Measurements from ENCODE around the gene KRTAP20-1.

KRTAP20-1 gene

GRCh38 chr21:30612132-30612531 lies 4.1 kb upstream of the KRTAP20-1 start:
- CTCF ChIA-PET: no interaction called here
- POLR2A ChIA-PET: no interaction called here
- no peak for DNase-seq (ENCODE audit: extremely low spot score)
- TF ChIP-seq SP1 (IDR thresholded peaks at IDR 0.05) (no peak), CTBP1 (IDR thresholded peaks at IDR 0.05; ENCODE audit: borderline replicate concordance) (no peak), FOXA1 (IDR thresholded peaks at IDR 0.05) (no peak), ARNT (IDR thresholded peaks at IDR 0.05) (no peak), ELF4 (IDR thresholded peaks at IDR 0.05) (no peak), FOXK2 (IDR thresholded peaks at IDR 0.05) (no peak), L3MBTL2 (conservative IDR thresholded peaks at IDR 0.05) (no peak), TARDBP (IDR thresholded peaks at IDR 0.05) (no peak), SUZ12 (IDR thresholded peaks at IDR 0.05) (no peak), BHLHE40 (IDR thresholded peaks at IDR 0.05; ENCODE audit: borderline replicate concordance) (no peak), NFRKB (IDR thresholded peaks at IDR 0.05) (no peak), LEF1 (IDR thresholded peaks at IDR 0.05; ENCODE audit: borderline replicate concordance) (no peak), PKNOX1 (IDR thresholded peaks at IDR 0.05) (no peak), FOXM1 (IDR thresholded peaks at IDR 0.05; ENCODE audit: borderline replicate concordance) (no peak), ZNF384 (IDR thresholded peaks at IDR 0.05) (no peak), HDGF (IDR thresholded peaks at IDR 0.05; ENCODE audit: borderline replicate concordance) (no peak)

- ChIA-PET CTCF (no interaction called here), POLR2A (no interaction called here)
- no peak for DNase-seq (ENCODE audit: extremely low spot score)
- no peak for TF ChIP-seq NFRKB (IDR thresholded peaks at IDR 0.05)
- TF ChIP-seq TARDBP (IDR thresholded peaks at IDR 0.05): no peak
- no peak for TF ChIP-seq L3MBTL2 (conservative IDR thresholded peaks at IDR 0.05)
Measured at GRCh38 chr21:30613836-30614235, 2.4 kb upstream of the KRTAP20-1 start, which contains the start of gene KRTAP6-1. Gene KRTAP6-1, minus strand, starts transcription at chr21:30613930. Its CDS starts 26 bp downstream, at chr21:30613904.

GRCh38 chr21:30615199-30615598 lies 1.0 kb upstream of the KRTAP20-1 start:
- POLR2A ChIA-PET: no interaction called here
- TF ChIP-seq ZNF384 (IDR thresholded peaks at IDR 0.05): no peak
- no peak for TF ChIP-seq BHLHE40 (IDR thresholded peaks at IDR 0.05; ENCODE audit: borderline replicate concordance)
- no peak for TF ChIP-seq HDGF (IDR thresholded peaks at IDR 0.05; ENCODE audit: borderline replicate concordance)
- no peak for TF ChIP-seq SUZ12 (IDR thresholded peaks at IDR 0.05)
- no peak for TF ChIP-seq FOXM1 (IDR thresholded peaks at IDR 0.05; ENCODE audit: borderline replicate concordance)
- no peak for TF ChIP-seq NFRKB (IDR thresholded peaks at IDR 0.05)
- TF ChIP-seq TARDBP (IDR thresholded peaks at IDR 0.05): no peak
- no peak for TF ChIP-seq LEF1 (IDR thresholded peaks at IDR 0.05; ENCODE audit: borderline replicate concordance)
- TF ChIP-seq ELF4 (IDR thresholded peaks at IDR 0.05): no peak
- TF ChIP-seq FOXK2 (IDR thresholded peaks at IDR 0.05): no peak
- no peak for TF ChIP-seq FOXA1 (IDR thresholded peaks at IDR 0.05)
- TF ChIP-seq ARNT (IDR thresholded peaks at IDR 0.05): no peak
- TF ChIP-seq L3MBTL2 (conservative IDR thresholded peaks at IDR 0.05): no peak
- TF ChIP-seq PKNOX1 (IDR thresholded peaks at IDR 0.05): no peak
- TF ChIP-seq SP1 (IDR thresholded peaks at IDR 0.05): no peak
- TF ChIP-seq CTBP1 (IDR thresholded peaks at IDR 0.05; ENCODE audit: borderline replicate concordance): no peak
- CTCF ChIA-PET: no interaction called here
- DNase-seq (ENCODE audit: extremely low spot score): no peak

GRCh38 chr21:30620080-30620479 lies 3.9 kb downstream of the KRTAP20-1 start:
- TF ChIP-seq NFRKB (IDR thresholded peaks at IDR 0.05) (no peak), ELF4 (IDR thresholded peaks at IDR 0.05) (no peak), CTBP1 (IDR thresholded peaks at IDR 0.05; ENCODE audit: borderline replicate concordance) (no peak), ZNF384 (IDR thresholded peaks at IDR 0.05) (no peak), PKNOX1 (IDR thresholded peaks at IDR 0.05) (no peak), BHLHE40 (IDR thresholded peaks at IDR 0.05; ENCODE audit: borderline replicate concordance) (no peak), FOXK2 (IDR thresholded peaks at IDR 0.05) (no peak), FOXM1 (IDR thresholded peaks at IDR 0.05; ENCODE audit: borderline replicate concordance) (no peak), SP1 (IDR thresholded peaks at IDR 0.05) (no peak), FOXA1 (IDR thresholded peaks at IDR 0.05) (no peak), L3MBTL2 (conservative IDR thresholded peaks at IDR 0.05) (no peak), SUZ12 (IDR thresholded peaks at IDR 0.05) (no peak), ARNT (IDR thresholded peaks at IDR 0.05) (no peak), HDGF (IDR thresholded peaks at IDR 0.05; ENCODE audit: borderline replicate concordance) (no peak)
- DNase-seq (ENCODE audit: extremely low spot score): no peak
- POLR2A ChIA-PET: no interaction called here
- CTCF ChIA-PET: no interaction called here

GRCh38 chr21:30620522-30620921 lies 4.3 kb downstream of the KRTAP20-1 start, which contains the start of gene KRTAP20-4:
Gene KRTAP20-4, plus strand, starts transcription at chr21:30620627.
- ChIA-PET CTCF (no interaction called here), POLR2A (no interaction called here)
- TF ChIP-seq FOXK2 (IDR thresholded peaks at IDR 0.05) (no peak), TARDBP (IDR thresholded peaks at IDR 0.05) (no peak), ARNT (IDR thresholded peaks at IDR 0.05) (no peak), SP1 (IDR thresholded peaks at IDR 0.05) (no peak), HDGF (IDR thresholded peaks at IDR 0.05; ENCODE audit: borderline replicate concordance) (no peak), PKNOX1 (IDR thresholded peaks at IDR 0.05) (no peak), FOXA1 (IDR thresholded peaks at IDR 0.05) (no peak), L3MBTL2 (conservative IDR thresholded peaks at IDR 0.05) (no peak), BHLHE40 (IDR thresholded peaks at IDR 0.05; ENCODE audit: borderline replicate concordance) (no peak), FOXM1 (IDR thresholded peaks at IDR 0.05; ENCODE audit: borderline replicate concordance) (no peak), ELF4 (IDR thresholded peaks at IDR 0.05) (no peak), LEF1 (IDR thresholded peaks at IDR 0.05; ENCODE audit: borderline replicate concordance) (no peak), ZNF384 (IDR thresholded peaks at IDR 0.05) (no peak), CTBP1 (IDR thresholded peaks at IDR 0.05; ENCODE audit: borderline replicate concordance) (no peak), SUZ12 (IDR thresholded peaks at IDR 0.05) (no peak), NFRKB (IDR thresholded peaks at IDR 0.05) (no peak)
- DNase-seq (ENCODE audit: extremely low spot score): no peak
